PC-9 (cell line): ENCODE measurements around the gene NUP160. TPM values are rescaled to one million over a fixed set of nuclear protein-coding genes. Genes with fewer than 3 reads are reported as not detected.

ENCODE experiments used
- BruUV-seq: library from RNA; stranded (reverse); fragments of 400-500 nt; replicated peaks from 2 replicates; lab custom pipeline; 2021; lab: Mats Ljungman, UMichigan
- CTCF ChIA-PET: fragments of 300-600 bp; sonication (Branson Sonifier 250); formaldehyde crosslinking; loops from one replicate; lab custom pipeline; 2022; ENCODE audit warnings: antibody characterized with exemption; lab: Charles Lee
- POLR2A ChIA-PET: fragments of 300-600 bp; sonication (Branson Sonifier 250); formaldehyde crosslinking; loops from one replicate; lab custom pipeline; 2022; ENCODE audit warnings: antibody characterized with exemption; ENCODE audit not compliant: unreplicated experiment; lab: Charles Lee
- DNase-seq, 2 experiments: peaks; one replicate each; pipeline versions ENCODE4 v3.0.0 to v3.0.0-alpha.2; 2015 to 2022; ENCODE audit warnings: mixed read lengths in 1 of 2
- H2AFZ ChIP-seq: fragments of 200-600 bp; sonication (generic); 2 replicates; pipeline ENCODE4 v1.8.1; 2017; ENCODE audit warnings: antibody characterized with exemption
- H3F3A ChIP-seq: fragments of 200-600 bp; sonication (generic); 2 replicates; pipeline ENCODE4 v1.8.1; 2017; ENCODE audit warnings: antibody characterized with exemption, mild to moderate bottlenecking, low read depth; ENCODE audit not compliant: insufficient read depth
- H3K27ac ChIP-seq: fragments of 200-600 bp; sonication (generic); 2 replicates; pipeline ENCODE4 v1.6.1; 2016; ENCODE audit warnings: mixed run types
- H3K27me3 ChIP-seq: fragments of 200-600 bp; sonication (generic); 2 replicates; pipeline ENCODE4 v1.6.1; 2016; ENCODE audit warnings: low read depth, mixed run types; ENCODE audit not compliant: insufficient read depth
- H3K36me3 ChIP-seq: fragments of 200-600 bp; sonication (generic); 2 replicates; pipeline ENCODE4 v1.6.1; 2016; ENCODE audit warnings: low read depth, mixed run types
- H3K4me1 ChIP-seq: fragments of 200-600 bp; sonication (generic); replicated peaks from 2 replicates; pipeline ENCODE4 v1.6.1; 2016; ENCODE audit warnings: mixed run types; ENCODE audit not compliant: insufficient read depth
- H3K4me2 ChIP-seq: fragments of 200-600 bp; sonication (generic); 2 replicates; pipeline ENCODE4 v1.6.1; 2017; ENCODE audit warnings: mixed run types
- H3K4me3 ChIP-seq: fragments of 200-600 bp; sonication (generic); 2 replicates; pipeline ENCODE4 v1.6.1; 2016; ENCODE audit warnings: mixed run types
- H3K79me2 ChIP-seq: fragments of 200-600 bp; sonication (generic); 2 replicates; pipeline ENCODE4 v1.6.1; 2017; ENCODE audit warnings: low read depth, mixed run types
- H3K9me2 ChIP-seq: fragments of 200-600 bp; sonication (generic); 2 replicates; pipeline ENCODE4 v1.8.1; 2017; ENCODE audit warnings: mild to moderate bottlenecking; ENCODE audit not compliant: insufficient read depth
- H3K9me3 ChIP-seq: fragments of 200-600 bp; sonication (generic); 2 replicates; pipeline ENCODE4 v1.8.1; 2016; ENCODE audit warnings: low read depth; ENCODE audit not compliant: insufficient read depth
- H4K20me1 ChIP-seq: fragments of 200-600 bp; sonication (generic); 2 replicates; pipeline ENCODE4 v1.8.1; 2017; ENCODE audit not compliant: insufficient read depth
- EZH2 ChIP-seq: fragments of 200-600 bp; sonication (generic); IDR thresholded peaks from 2 replicates; pipeline ENCODE4 v1.8.0; 2017; ENCODE audit warnings: antibody characterized with exemption, low read depth
- intact Hi-C: fragments of 100-400 bp; cut with micrococcal nuclease; formaldehyde crosslinking; loops from one replicate; pipeline ENCODE4 v1.10.0; 2022; ENCODE audit not compliant: unreplicated experiment
- total RNA-seq: library from RNA; stranded (reverse); gene quantifications from 2 replicates; pipeline ENCODE4 v1.2.3, GENCODE V29; 2021
- TF ChIP-seq, protein P1 (sequence below): fragments of 200-600 bp; sonication (generic); conservative IDR thresholded peaks from 2 replicates; pipeline ENCODE4 v1.6.1; 2017; ENCODE audit warnings: mixed run types, antibody characterized with exemption, mild to moderate bottlenecking, moderate library complexity

The NUP160 gene
- total RNA-seq, 1 experiment from 2014 or later: 73.2 TPM

DNA sequence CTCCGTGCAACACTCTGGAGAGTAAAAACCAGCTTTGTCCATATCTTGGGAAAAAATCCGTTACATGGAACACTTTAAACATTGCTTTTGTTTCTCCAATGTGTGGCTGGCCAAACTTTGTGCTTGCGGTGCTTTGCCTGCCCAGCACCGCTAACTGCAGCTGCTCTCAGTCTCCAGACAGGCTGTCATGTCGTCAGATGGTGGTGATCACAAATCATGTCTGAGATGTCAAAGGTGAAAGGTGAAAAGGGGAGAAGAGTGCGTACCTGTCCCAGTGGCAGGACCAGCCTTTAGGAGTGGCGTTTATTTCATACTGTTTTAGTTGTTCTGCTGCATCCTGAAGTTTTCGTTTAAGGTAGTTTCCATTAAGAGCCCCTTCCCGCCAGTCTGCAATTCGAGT lies 115.9 kb downstream of the NUP160 start:
- intact Hi-C loops: no loop called here
- TF ChIP-seq, protein P1, sequence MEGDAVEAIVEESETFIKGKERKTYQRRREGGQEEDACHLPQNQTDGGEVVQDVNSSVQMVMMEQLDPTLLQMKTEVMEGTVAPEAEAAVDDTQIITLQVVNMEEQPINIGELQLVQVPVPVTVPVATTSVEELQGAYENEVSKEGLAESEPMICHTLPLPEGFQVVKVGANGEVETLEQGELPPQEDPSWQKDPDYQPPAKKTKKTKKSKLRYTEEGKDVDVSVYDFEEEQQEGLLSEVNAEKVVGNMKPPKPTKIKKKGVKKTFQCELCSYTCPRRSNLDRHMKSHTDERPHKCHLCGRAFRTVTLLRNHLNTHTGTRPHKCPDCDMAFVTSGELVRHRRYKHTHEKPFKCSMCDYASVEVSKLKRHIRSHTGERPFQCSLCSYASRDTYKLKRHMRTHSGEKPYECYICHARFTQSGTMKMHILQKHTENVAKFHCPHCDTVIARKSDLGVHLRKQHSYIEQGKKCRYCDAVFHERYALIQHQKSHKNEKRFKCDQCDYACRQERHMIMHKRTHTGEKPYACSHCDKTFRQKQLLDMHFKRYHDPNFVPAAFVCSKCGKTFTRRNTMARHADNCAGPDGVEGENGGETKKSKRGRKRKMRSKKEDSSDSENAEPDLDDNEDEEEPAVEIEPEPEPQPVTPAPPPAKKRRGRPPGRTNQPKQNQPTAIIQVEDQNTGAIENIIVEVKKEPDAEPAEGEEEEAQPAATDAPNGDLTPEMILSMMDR: no peak
- TF ChIP-seq EZH2: no peak
- no peaks in the 10 kb centered on the region for H3K9me2 ChIP-seq
- no peaks in the 10 kb centered on the region for H3K9me3 ChIP-seq
- H3F3A ChIP-seq: peaks cover 40% of the 10 kb centered on the region
- BruUV-seq: no TSS peak
- ChIA-PET POLR2A (interaction anchor here (0.5 kb wide), 2 partner anchors 22 to 316 kb away, joined by 3 to 8 read pairs; no protein-coding TSS in a partner anchor), CTCF (no interaction called here)
- no peak overlapping the region for H3K27ac ChIP-seq
- no peaks in the 10 kb centered on the region for H3K27me3 ChIP-seq
- no peaks in the 10 kb centered on the region for H3K4me1 ChIP-seq
- peaks cover 29% of the 10 kb centered on the region for H4K20me1 ChIP-seq
- no peak overlapping the region for H3K4me3 ChIP-seq
- H3K4me2 ChIP-seq: no peak overlapping the region
- peaks cover 77% of the 10 kb centered on the region for H3K36me3 ChIP-seq
- no peak overlapping the region for H2AFZ ChIP-seq
- no peaks in the 10 kb centered on the region; the same call in 1 of the 2 replicates for H3K79me2 ChIP-seq
- DNase-seq: no peak

DNA sequence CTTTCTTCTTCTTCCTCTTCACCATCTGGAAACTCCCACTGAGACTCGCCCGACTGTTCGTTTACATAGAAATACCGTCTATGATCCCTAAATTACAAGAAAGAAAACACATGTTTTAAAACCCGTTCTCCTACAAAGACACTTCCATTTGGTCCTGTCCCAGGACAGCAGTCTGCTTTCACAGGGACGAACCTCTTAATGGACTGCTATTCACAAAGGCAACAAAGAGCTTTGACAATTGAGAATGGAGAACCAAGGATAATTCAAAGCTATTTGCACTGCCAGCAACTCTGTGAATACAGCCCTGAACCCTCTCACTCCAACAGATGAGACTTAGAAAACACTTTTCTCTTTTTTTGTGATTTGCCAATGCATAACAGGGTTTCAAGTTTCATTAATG lies 116.7 kb downstream of the NUP160 start:
- Histone ChIP-seq H3K9me2 (no peaks in the 10 kb centered on the region), H3F3A (peaks cover 43% of the 10 kb centered on the region), H3K4me3 (no peak overlapping the region), H3K79me2 (no peaks in the 10 kb centered on the region; the same call in 1 of the 2 replicates), H3K4me2 (no peak overlapping the region), H2AFZ (no peak overlapping the region), H3K27ac (no peak overlapping the region), H3K36me3 (peaks cover 73% of the 10 kb centered on the region), H4K20me1 (peaks cover 37% of the 10 kb centered on the region), H3K27me3 (no peaks in the 10 kb centered on the region), H3K4me1 (no peaks in the 10 kb centered on the region), H3K9me3 (no peaks in the 10 kb centered on the region)
- POLR2A ChIA-PET: interaction anchor here (0.5 kb wide), 1 partner anchor 22 kb away, joined by 8 read pairs; no protein-coding TSS in a partner anchor
- DNase-seq: no peak
- CTCF ChIA-PET: interaction anchor here (0.7 kb wide), 1 partner anchor 121 kb away, joined by 3 read pairs; no protein-coding TSS in a partner anchor
- BruUV-seq: no TSS peak
- intact Hi-C loops: no loop called here
- TF ChIP-seq, protein P1: no peak
- no peak for TF ChIP-seq EZH2

Other genes starting within 250 kb of the NUP160 start
- gene MTCH2, start 205.8 kb downstream of the NUP160 start, total RNA-seq: 147 and 167 TPM in 2 replicates
- gene AGBL2, start 133.0 kb downstream of the NUP160 start, total RNA-seq: 13.1 and 21.9 TPM in 2 replicates
- gene FNBP4, start 81.0 kb downstream of the NUP160 start, total RNA-seq: 101 and 121 TPM in 2 replicates
- 43.3 and 43.7 TPM in 2 replicates for gene PTPRJ, start 132.2 kb upstream of the NUP160 start, total RNA-seq